Peyer's patch (tissue), 4 donors: Measurements from ENCODE around the gene A1CF.

ENCODE experiments used
- POLR2A ChIP-seq, 2 donors: fragments of 450-650 bp; IDR thresholded peaks; one replicate each; pipeline ENCODE4 v1.5.1; 2017; ENCODE audit warnings: antibody characterized with exemption in 2 of 2, mild to moderate bottlenecking in 2 of 2, moderate library complexity in 2 of 2
- TF ChIP-seq, protein P1 (sequence below), 6 experiments: fragments of 450-650 bp in 4 of 6; fragments of 200-600 bp in 2 of 6; sonication (generic) in 1 of 6; IDR thresholded peaks; one replicate each; pipeline ENCODE4 v1.5.1; 2017 to 2019; ENCODE audit warnings: antibody characterized with exemption in 6 of 6, mild to moderate bottlenecking in 3 of 6, moderate library complexity in 1 of 6

GRCh38 chr10:50917486-50917885 lies 32.1 kb upstream of the A1CF start:
- TF ChIP-seq, protein P1, sequence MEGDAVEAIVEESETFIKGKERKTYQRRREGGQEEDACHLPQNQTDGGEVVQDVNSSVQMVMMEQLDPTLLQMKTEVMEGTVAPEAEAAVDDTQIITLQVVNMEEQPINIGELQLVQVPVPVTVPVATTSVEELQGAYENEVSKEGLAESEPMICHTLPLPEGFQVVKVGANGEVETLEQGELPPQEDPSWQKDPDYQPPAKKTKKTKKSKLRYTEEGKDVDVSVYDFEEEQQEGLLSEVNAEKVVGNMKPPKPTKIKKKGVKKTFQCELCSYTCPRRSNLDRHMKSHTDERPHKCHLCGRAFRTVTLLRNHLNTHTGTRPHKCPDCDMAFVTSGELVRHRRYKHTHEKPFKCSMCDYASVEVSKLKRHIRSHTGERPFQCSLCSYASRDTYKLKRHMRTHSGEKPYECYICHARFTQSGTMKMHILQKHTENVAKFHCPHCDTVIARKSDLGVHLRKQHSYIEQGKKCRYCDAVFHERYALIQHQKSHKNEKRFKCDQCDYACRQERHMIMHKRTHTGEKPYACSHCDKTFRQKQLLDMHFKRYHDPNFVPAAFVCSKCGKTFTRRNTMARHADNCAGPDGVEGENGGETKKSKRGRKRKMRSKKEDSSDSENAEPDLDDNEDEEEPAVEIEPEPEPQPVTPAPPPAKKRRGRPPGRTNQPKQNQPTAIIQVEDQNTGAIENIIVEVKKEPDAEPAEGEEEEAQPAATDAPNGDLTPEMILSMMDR (IDR thresholded peaks at IDR 0.05), result no peak
- TF ChIP-seq POLR2A (IDR thresholded peaks at IDR 0.05), result no peak
